HepG2 (cell line): Measurements from ENCODE around the gene RAB3A. TPM values are rescaled to one million over a fixed set of nuclear protein-coding genes. Genes with fewer than 3 reads are reported as not detected.

Source experiments
- AHR ChIP-seq: IDR thresholded peaks from 2 replicates; pipeline ENCODE4 v1.6.1; 2018; ENCODE audit warnings: missing genetic modification reagents, missing compliant biosample characterization
- CREB1 ChIP-seq, 2 experiments: fragments of 450-650 bp in 1 of 2; IDR thresholded peaks; 2 replicates each; pipeline ENCODE4 v1.6.1; 2016 to 2017; ENCODE audit warnings: control low read depth in 1 of 2, mild to moderate bottlenecking in 1 of 2, missing compliant biosample characterization in 1 of 2, missing genetic modification characterization in 1 of 2
- EHMT2 ChIP-seq: fragments of 200-600 bp; sonication (generic); IDR thresholded peaks from 2 replicates; pipeline ENCODE4 v1.7.0; 2017; ENCODE audit warnings: antibody characterized with exemption, low read depth, low read length, borderline replicate concordance
- FOXO1 ChIP-seq: sonication (generic); formaldehyde crosslinking; IDR thresholded peaks from 2 replicates; pipeline ENCODE4 v1.4.0; 2020; ENCODE audit warnings: missing genetic modification reagents
- HCFC1 ChIP-seq: fragments of 150-350 bp; IDR thresholded peaks from 2 replicates; pipeline ENCODE4 v1.6.1; 2014; ENCODE audit warnings: low read depth, low read length
- KLF16 ChIP-seq, 2 experiments: sonication (generic) in 1 of 2; formaldehyde crosslinking in 1 of 2; IDR thresholded peaks; 2 replicates each; pipeline versions ENCODE4 v1.6.1 to v1.8.0; 2016 to 2023; ENCODE audit warnings: missing genetic modification reagents in 2 of 2, missing compliant biosample characterization in 1 of 2
- KMT2A ChIP-seq: sonication (generic); formaldehyde crosslinking; IDR thresholded peaks from 2 replicates; pipeline ENCODE4 v1.4.0; 2020; ENCODE audit warnings: missing genetic modification reagents
- RFX5 ChIP-seq: IDR thresholded peaks from 2 replicates; pipeline ENCODE4 v1.6.1; 2011; ENCODE audit warnings: low read depth, low read length, improper control_type of control experiment
- TGIF2 ChIP-seq: IDR thresholded peaks from 2 replicates; pipeline ENCODE4 v1.6.1; 2016; ENCODE audit warnings: control low read depth, missing compliant biosample characterization
- ZNF101 ChIP-seq: sonication (generic); formaldehyde crosslinking; IDR thresholded peaks from 2 replicates; pipeline ENCODE4 v1.4.0; 2020; ENCODE audit warnings: mild to moderate bottlenecking, low read depth, missing genetic modification reagents, borderline replicate concordance
- ZNF224 ChIP-seq: sonication (generic); formaldehyde crosslinking; IDR thresholded peaks from 2 replicates; pipeline ENCODE4 v1.5.0; 2020; ENCODE audit warnings: mild to moderate bottlenecking, missing genetic modification reagents
- ZNF337 ChIP-seq: sonication (generic); formaldehyde crosslinking; IDR thresholded peaks from 2 replicates; pipeline ENCODE4 v1.5.1; 2020; ENCODE audit warnings: missing genetic modification reagents, low read depth, mild to moderate bottlenecking, borderline replicate concordance
- ZNF816 ChIP-seq: sonication (generic); formaldehyde crosslinking; IDR thresholded peaks from 2 replicates; pipeline ENCODE4 v1.8.0; 2022; ENCODE audit warnings: missing genetic modification reagents, mild to moderate bottlenecking, borderline replicate concordance
- polyA plus RNA-seq, 8 experiments: library from polyadenylated mRNA; depleted of rRNA in 3 of 8; stranded (reverse) in 7 of 8; unstranded in 1 of 8; fragments of >200 nt; fragmentation: Illumina TruSeq in 4 of 8; extraction: Trizol in 4 of 8; gene quantifications; 2 replicates each; pipeline versions ENCODE4 v1.2.1 to v1.2.3, GENCODE V29; 2011 to 2016; ENCODE audit warnings: low read depth in 4 of 8, missing spikeins in 1 of 8, mixed read lengths in 1 of 8; ENCODE audit not compliant: insufficient read depth in 1 of 8
- total RNA-seq, 5 experiments: library from RNA; depleted of rRNA; stranded (reverse); fragments of >200 nt; fragmentation: Illumina TruSeq; extraction: Trizol; gene quantifications; 2 replicates each; pipeline ENCODE4 v1.2.3, GENCODE V29; 2016; ENCODE audit warnings: low read depth in 1 of 5
- TF ChIP-seq, protein P1 (sequence below): sonication (generic); formaldehyde crosslinking; IDR thresholded peaks from 2 replicates; pipeline ENCODE4 v1.5.0; 2020; ENCODE audit warnings: missing genetic modification reagents, mild to moderate bottlenecking, borderline replicate concordance
- TF ChIP-seq, protein P2 (sequence below): sonication (generic); formaldehyde crosslinking; IDR thresholded peaks from 2 replicates; pipeline ENCODE4 v1.4.0; 2020; ENCODE audit warnings: missing genetic modification reagents
- TF ChIP-seq, protein P3 (sequence below): IDR thresholded peaks from 2 replicates; pipeline ENCODE4 v1.6.1; 2016
- TF ChIP-seq, protein P4 (sequence below): sonication (generic); formaldehyde crosslinking; IDR thresholded peaks from 2 replicates; pipeline ENCODE4 v1.4.0; 2020; ENCODE audit warnings: missing genetic modification reagents, mild to moderate bottlenecking, borderline replicate concordance

The RAB3A gene
- total and polyA plus RNA-seq, 2 of the 13 experiments (the other 11 are each of a cell fraction or from before 2014, with no cell fraction given), result 0.58 to 0.98 TPM

DNA sequence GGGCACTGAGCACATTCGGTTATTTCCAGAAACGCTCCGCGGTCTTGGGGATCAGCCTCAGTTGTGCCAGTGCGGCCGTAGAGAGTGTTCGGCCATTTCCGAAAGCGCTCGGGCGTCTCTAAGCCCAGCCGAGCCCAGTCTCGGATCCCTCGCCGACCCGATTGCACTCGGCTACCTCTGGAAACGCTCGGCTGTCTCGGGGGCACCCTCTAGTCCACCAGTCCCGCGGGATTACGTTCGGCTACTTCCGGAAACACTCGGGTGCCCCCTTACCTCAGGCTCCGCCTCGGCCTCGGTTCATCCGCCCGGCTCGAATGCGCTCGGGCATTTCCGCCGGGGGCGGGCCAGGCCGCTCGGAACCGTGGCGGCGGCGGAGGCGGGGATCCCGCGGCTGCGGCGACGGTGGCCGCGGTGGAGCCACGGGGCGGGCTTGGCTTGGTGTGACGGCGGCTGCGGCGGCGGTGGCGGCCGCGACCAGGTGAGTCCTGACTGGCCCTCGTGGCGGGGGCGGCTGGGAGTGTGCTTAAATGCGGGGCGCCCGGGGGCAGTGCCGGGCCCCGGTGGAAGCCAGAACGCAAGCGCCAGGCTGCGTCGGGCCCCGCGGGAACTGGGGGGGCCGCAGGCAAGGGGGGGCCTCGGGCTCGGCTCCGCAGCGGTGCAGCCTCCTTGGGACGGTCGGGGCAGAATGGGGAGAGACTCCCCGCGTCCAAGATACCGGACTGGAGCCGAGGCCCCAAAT lies 50.9 kb downstream of the RAB3A start, which contains the start of gene PIK3R2 (continued):
- TF ChIP-seq AHR, result no peak
- TF ChIP-seq, protein P1, sequence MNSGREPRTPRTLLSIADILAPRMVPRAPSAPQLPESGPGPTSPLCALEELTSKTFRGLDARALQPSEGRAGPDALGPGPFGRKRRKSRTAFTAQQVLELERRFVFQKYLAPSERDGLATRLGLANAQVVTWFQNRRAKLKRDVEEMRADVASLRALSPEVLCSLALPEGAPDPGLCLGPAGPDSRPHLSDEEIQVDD (CRISPR knock-in tag), result no peak
- TF ChIP-seq, protein P2, sequence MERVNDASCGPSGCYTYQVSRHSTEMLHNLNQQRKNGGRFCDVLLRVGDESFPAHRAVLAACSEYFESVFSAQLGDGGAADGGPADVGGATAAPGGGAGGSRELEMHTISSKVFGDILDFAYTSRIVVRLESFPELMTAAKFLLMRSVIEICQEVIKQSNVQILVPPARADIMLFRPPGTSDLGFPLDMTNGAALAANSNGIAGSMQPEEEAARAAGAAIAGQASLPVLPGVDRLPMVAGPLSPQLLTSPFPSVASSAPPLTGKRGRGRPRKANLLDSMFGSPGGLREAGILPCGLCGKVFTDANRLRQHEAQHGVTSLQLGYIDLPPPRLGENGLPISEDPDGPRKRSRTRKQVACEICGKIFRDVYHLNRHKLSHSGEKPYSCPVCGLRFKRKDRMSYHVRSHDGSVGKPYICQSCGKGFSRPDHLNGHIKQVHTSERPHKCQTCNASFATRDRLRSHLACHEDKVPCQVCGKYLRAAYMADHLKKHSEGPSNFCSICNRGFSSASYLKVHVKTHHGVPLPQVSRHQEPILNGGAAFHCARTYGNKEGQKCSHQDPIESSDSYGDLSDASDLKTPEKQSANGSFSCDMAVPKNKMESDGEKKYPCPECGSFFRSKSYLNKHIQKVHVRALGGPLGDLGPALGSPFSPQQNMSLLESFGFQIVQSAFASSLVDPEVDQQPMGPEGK, result peak; percentile 71
- no peak for TF ChIP-seq RFX5
- TF ChIP-seq ZNF224, result no peak
- no peak for TF ChIP-seq KLF16 (CRISPR knock-in tag; IDR thresholded peaks at IDR 0.05)
- no peak; the same call in 1 of the 2 replicates for TF ChIP-seq FOXO1
- TF ChIP-seq, protein P3, sequence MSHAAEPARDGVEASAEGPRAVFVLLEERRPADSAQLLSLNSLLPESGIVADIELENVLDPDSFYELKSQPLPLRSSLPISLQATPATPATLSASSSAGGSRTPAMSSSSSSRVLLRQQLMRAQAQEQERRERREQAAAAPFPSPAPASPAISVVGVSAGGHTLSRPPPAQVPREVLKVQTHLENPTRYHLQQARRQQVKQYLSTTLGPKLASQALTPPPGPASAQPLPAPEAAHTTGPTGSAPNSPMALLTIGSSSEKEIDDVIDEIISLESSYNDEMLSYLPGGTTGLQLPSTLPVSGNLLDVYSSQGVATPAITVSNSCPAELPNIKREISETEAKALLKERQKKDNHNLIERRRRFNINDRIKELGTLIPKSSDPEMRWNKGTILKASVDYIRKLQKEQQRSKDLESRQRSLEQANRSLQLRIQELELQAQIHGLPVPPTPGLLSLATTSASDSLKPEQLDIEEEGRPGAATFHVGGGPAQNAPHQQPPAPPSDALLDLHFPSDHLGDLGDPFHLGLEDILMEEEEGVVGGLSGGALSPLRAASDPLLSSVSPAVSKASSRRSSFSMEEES (CRISPR knock-in tag), result no peak
- no peak for TF ChIP-seq ZNF816 (CRISPR knock-in tag)
- TF ChIP-seq, protein P4, sequence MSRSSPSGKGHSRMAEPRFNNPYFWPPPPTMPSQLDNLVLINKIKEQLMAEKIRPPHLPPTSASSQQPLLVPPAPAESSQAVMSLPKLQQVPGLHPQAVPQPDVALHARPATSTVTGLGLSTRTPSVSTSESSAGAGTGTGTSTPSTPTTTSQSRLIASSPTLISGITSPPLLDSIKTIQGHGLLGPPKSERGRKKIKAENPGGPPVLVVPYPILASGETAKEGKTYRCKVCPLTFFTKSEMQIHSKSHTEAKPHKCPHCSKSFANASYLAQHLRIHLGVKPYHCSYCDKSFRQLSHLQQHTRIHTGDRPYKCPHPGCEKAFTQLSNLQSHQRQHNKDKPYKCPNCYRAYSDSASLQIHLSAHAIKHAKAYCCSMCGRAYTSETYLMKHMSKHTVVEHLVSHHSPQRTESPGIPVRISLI (CRISPR knock-in tag), result no peak
- TF ChIP-seq ZNF101 (CRISPR knock-in tag), result no peak
- 0 out of 2 replicates have a peak, but pooled peaks have one; percentile 5 for TF ChIP-seq HCFC1
- no peak for TF ChIP-seq KMT2A (CRISPR knock-in tag)
- no peak for TF ChIP-seq TGIF2 (CRISPR knock-in tag)
- TF ChIP-seq ZNF337, result 0 out of 2 replicates have a peak, but pooled peaks have one; percentile 13
- peak; percentile 22; the same call in 1 of the 2 replicates for TF ChIP-seq CREB1 (IDR thresholded peaks at IDR 0.05)
- no peak for TF ChIP-seq CREB1 (CRISPR knock-in tag; IDR thresholded peaks at IDR 0.05)
- no peak for TF ChIP-seq EHMT2
